Fibroblast of mammary gland (primary cell): ENCODE data around the gene NCAM1.

ENCODE experiments used
- DNase-seq: peaks from one replicate; pipeline ENCODE4 v3.0.0-alpha.2; 2010; ENCODE audit warnings: low read depth
- H3K4me3 ChIP-seq: 2 replicates; pipeline ENCODE4 v1.5.1; 2011; ENCODE audit warnings: low read depth, mild to moderate bottlenecking, low read length, moderate library complexity; ENCODE audit not compliant: control insufficient read depth
- TF ChIP-seq, protein P1 (sequence below): conservative IDR thresholded peaks from 2 replicates; pipeline ENCODE4 v1.5.1; 2011; ENCODE audit warnings: low read depth, low read length, inconsistent platforms; ENCODE audit not compliant: control insufficient read depth, insufficient read depth

The NCAM1 gene

DNA sequence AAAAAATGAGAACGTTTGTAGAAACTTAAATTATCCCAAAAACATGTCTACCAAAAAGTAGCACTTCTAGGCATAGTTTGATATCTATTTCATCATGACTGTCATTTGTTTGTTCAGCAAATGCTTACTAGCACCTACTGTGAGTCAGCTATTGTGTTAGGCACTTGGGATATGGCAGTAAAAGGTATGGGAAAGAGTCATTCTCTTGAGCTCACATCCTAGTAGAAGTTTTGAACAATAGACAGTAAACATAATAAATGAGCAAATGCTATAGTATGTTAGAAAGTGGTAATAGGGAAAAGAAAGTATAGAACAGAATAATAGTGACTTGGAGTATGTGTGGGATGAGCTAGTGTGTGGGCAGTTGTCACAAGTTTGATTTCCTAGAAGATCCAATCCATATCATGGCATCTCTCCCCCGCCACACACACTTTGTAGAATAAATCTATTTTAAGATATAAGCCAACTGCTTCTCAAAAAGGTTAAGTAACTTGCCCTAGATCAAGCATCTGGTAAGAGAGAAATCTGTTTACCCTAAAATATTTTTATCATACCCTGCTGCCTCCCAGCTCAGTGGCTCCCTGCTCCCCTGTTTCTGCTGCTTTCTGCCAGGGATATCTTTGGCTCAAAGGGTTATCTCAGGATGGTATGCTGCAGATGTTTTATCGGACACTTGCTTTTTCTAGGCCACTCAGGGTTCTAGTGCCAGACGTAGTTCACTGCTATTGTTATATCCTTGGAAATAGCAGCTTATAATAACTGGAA is 129.7 kb downstream of the NCAM1 start:
- H3K4me3 ChIP-seq, result no peak overlapping the region
- TF ChIP-seq, protein P1, sequence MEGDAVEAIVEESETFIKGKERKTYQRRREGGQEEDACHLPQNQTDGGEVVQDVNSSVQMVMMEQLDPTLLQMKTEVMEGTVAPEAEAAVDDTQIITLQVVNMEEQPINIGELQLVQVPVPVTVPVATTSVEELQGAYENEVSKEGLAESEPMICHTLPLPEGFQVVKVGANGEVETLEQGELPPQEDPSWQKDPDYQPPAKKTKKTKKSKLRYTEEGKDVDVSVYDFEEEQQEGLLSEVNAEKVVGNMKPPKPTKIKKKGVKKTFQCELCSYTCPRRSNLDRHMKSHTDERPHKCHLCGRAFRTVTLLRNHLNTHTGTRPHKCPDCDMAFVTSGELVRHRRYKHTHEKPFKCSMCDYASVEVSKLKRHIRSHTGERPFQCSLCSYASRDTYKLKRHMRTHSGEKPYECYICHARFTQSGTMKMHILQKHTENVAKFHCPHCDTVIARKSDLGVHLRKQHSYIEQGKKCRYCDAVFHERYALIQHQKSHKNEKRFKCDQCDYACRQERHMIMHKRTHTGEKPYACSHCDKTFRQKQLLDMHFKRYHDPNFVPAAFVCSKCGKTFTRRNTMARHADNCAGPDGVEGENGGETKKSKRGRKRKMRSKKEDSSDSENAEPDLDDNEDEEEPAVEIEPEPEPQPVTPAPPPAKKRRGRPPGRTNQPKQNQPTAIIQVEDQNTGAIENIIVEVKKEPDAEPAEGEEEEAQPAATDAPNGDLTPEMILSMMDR, result no peak
- no peak for DNase-seq

DNA sequence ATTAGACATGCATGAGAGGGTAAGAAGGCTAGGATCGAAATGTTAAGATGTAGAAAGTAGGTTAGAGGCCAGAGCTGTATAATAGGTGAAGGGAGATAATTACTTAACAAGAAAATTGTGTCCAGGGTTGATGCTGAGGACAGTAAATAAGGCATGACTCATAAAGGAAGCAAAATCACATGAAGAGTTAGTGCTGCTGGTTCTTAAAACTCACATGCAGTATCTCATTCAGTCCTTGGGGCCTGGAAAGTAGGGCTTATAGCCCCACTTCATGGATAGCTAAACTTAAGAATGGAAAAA is 130.2 kb downstream of the NCAM1 start:
- no peak for DNase-seq
- TF ChIP-seq, protein P1, result no peak
- no peak overlapping the region for H3K4me3 ChIP-seq

DNA sequence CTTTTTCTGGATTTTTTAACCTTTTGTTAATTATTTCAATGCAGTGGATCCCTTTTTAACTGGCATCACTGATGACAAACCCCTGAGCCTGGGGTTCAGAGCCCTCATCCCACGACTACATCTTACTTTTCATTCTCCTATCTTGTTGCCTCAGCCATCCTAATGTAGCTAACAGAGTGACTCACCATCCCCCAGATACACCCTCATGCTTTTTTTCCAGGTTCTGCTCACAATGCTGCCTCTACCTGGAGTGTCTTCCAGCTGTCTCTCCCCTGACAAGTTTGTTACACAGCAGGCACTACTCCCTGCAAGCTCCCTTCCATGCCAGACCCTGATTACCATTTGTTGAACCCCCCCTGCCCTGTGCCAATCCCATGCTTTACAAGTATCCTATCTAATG is 135.4 kb downstream of the NCAM1 start:
- no peak overlapping the region for H3K4me3 ChIP-seq
- TF ChIP-seq, protein P1, result no peak
- DNase-seq, result no peak

DNA sequence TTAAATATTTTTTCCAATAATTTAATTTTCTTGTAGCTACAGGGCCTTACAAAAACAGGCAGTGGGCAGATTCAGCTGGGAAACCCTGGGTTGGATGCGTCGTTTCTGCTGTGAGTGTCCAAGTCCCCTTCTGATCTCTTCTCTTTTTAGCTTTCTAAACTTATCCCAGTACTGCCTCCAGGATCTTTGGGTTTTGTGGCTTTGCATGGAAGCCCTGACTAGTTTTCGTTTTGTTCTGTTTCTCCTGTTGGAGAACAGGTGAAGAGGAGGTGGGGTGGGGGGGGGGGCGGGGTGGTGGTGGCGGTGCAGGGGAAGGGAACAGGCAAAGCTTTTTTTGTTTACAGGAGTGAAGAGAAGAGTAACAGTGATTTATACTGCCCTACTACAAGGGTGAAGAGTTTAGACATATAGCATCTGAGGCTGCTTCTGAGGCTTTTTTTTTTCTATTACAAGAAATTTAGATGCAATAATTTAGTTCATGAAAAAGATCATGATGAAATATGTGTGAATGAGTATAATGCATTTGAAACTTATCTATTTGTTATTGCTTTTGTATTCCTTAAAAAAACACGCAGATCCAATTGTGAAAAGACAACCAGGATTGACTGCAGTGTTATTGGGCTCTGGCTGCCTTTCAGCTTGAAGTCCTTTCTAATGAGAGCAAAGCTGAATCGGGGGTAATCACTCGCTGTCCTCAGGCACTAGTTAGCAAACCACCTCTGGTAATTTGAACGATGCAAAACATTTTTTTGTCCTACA is 142.9 kb downstream of the NCAM1 start:
- DNase-seq, result no peak
- TF ChIP-seq, protein P1, result no peak
- no peak overlapping the region for H3K4me3 ChIP-seq

DNA sequence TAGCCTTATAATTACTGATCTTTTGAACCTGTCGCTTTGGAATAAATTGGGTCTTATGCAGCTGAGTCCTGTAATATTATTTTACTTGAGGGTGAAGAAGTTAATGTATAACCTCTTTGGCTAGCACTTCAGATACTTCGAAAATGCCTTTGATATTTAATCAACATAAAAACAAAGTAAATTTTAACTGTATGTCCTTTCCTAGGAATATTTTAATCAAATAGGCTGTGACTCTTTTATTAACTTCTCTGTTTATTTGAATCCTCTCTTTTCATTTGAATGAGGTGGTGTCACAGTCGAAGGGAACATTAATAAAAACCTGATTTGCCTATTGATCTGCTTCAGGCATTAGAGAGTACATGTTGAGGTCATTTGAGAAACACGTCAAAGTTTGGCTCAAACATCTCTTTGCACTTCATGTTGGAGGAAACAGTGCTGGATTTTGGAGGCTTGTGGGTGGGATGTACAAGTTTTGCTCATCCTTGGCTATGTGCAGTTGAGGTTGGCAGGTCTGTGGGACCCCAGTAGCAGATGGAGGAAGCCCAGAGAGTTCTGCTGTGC is 143.6 kb downstream of the NCAM1 start:
- TF ChIP-seq, protein P1, result no peak
- DNase-seq, result no peak
- H3K4me3 ChIP-seq, result no peak overlapping the region

DNA sequence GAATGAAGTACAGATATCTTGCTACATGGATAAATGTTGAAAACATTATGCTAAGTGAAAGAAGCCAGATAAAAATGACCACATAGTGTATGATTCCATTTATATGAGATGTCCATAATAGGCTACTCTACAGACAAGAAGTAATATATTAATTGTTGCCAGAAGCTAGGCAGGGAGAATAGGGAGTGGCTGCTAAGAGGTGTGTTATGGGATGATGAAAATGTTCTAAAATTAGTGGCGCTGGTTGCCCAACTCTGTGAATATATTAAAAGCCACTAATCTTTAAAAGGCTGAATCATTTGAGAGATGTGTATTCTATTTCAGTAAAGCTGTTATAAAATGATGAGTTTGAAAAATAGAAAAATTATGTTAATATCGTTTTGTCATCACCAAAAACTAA is 144.4 kb downstream of the NCAM1 start:
- TF ChIP-seq, protein P1, result no peak
- no peak overlapping the region for H3K4me3 ChIP-seq
- DNase-seq, result no peak
